Mesenteric fat pad (tissue), 1 donor: Measurements from ENCODE around the gene MPLKIP. TPM values are rescaled to one million over a fixed set of nuclear protein-coding genes. Genes with fewer than 3 reads are reported as not detected.
"Not testable (repeated sequence)": the region's sequence is repeated elsewhere in the genome, so short reads cannot be mapped to it uniquely, and the experiment has no call there.

Experiments
- DNase-seq: peaks from one replicate; pipeline ENCODE4 v3.0.0-alpha.2; 2020; ENCODE audit warnings: low spot score
- total RNA-seq: library from RNA; stranded (reverse); fragmentation: NEBNext Ultra II Directional; extraction: Animal tissue kit (Norgen Biotek cat#: 25700); gene quantifications from one replicate; pipeline ENCODE4 v1.2.1, GENCODE V29; 2021
- donor health status: DM: yes; HTN: yes; CAD: no.

Gene MPLKIP
- total RNA-seq, 1 donor from 2014 or later: 27.1 TPM

DNA sequence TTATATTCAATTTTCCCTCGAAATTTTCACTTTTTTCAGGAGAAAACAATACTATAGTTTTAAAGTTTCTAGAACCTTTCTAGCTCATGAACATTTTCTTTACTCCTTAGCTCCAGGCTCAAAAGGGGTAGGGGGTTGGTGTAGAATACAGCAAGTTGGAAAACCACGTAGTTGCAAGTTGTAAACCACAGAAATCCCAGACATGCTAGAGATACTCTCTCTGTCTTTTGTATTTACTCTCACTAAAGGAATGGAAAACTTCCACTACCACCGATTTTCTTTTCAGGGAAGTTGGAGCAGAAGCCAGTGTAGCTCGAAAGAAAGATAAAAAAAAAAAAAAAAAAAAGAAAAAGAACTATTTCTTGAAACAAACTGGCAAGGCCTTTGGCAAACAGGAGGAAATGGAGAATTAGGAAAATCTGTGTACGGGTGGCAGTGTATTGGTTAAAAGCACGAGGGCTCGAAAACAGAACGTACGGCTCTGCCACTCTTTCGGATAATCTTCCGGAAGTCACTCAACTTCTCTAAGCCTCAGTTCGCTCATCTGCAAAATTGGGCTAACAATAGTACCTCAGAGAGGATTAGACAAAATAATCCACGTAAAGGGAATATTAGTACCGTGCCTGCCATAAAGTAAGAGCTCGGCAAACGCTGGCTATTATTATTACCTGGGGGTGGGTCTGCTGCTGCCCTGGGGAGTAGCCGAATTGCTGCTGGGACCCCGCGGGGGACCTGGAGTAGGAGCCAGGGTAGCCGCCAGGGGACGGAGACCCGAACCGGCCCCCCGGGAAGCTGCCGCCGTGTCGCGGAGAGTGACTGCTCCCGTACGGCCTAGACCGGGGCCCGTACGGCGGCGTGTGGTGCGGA lies 628 bp downstream of the MPLKIP start:
- DNase-seq: no peak

DNA sequence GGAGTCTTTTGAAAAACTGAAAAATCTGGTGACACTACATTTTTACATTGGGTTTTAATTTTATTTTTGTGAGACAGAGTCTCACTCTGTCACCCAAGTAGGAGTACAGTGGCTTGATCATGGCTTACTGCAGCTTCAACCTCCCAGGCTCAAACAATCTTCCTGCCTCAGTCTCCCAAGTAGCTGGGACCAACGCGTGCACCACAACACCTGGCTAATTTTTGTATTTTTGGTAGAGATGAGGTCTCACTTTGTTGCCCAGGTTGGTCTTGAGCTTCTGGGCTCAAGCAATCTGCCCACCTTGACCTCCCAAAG lies 11.5 kb downstream of the MPLKIP start:
- DNase-seq: no peak

DNA sequence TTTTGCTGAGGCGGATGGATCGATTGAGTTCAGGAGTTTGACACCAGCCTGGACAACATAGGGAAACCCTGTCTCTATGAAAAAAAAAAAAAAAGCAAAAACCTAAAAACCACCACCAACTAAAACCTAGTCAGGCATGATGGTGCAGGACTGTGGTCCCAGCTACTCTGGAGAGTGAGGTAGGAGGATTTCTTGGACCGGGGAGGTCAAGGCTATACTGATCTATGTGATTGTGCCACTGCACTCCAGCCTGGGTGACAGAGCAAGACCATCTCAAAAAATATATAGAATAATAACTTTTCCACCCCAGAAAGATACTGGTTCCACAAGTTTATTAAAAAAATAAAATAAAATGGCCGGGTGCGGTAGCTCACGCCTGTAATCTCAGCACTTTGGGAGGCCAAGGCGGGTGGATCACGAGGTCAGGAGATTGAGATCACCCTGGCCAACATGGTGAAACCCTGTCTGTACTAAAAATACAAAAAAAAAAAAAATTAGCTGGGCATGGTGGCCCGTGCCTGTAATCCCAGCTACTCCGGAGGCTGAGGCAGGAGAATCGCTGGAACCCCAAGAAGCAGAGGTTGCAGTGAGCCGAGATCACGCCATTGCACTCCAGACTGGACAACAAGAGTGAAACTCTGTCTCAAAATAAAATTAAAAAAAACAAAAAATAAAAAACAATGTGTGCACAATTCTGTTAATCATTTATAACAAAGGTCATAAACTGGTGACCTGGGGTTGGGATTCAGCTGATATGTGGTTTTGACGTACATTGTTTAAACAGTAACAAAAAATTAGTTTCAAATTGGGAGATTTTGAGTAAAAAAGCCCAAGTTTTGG lies 12.1 kb downstream of the MPLKIP start:
- DNase-seq: not testable (repeated sequence)

DNA sequence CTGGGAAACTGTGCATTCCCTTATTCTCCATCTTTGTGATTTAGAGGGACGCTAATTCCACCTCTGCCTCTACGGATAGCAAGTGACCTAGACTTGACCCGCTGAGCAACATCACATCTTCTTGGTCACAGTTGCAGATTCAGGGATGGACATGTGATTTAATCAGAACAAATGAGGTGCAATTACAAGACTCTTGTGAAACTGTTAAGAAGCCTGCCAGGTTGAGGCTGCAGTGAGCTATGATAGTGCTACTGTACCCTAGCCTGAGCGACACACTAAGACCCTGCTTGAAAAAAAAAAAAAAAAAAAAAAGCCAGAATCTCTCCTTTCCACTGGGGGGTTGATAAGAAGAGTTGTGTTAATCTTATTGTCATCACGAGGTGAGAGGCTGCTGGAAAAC lies 14.4 kb downstream of the MPLKIP start:
- no peak for DNase-seq

DNA sequence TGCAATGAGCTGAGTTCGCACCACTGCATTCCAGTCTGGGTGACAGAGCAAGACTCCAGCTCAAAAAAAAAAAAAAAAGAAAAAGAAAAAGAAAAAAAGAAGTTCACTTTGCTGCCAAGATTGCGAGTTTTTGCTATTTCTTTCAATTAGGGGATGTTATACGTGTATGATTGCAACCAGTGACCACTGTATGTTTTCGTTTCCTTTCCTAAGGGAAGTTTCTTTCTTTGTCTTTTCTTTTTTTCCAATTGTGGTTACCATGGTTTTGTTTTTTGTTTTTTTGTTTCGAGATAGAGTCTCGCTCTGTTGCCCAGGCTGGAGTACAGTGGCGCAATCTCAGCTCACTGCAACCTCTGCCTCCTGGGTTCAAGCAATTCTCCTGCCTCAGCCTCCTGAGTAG lies 16.2 kb downstream of the MPLKIP start:
- not testable (repeated sequence) for DNase-seq

DNA sequence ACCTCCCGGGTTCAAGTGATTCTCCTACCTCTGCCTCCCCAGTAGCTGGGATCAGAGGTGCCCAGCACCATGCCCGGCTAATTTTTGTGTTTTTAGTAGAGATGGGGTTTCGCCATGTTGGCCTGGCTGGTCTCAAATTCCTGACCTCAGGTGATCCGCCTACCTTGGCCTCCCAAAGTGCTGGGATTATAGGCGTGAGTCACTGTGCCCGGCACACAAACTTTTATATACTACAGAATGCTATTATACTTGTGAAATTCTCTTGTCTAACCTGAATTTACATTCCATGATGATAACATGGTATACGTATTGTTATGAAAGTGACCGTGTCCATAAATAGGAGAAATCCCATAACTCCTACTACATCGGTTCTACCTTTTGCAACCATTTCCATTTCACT lies 17.2 kb downstream of the MPLKIP start:
- not testable (repeated sequence) for DNase-seq

DNA sequence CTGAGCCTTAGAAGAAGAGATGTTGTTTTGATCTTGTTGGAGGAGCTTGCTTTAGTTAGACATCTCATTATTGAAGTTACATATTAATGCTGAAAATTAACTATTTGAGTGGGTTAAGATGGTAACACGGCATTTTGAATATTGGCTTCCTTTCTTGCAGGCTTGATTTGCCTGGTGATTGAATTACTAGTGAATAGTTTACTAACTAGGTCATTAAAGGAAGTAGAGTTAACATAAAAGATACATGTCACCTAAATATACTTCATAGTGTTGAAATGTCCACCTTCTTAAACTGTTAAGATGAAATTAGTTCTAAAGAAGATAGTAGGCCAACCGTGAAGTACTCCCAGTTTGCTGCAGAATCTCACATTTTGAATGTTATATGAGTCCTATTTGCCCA lies 18.5 kb downstream of the MPLKIP start:
- no peak for DNase-seq

DNA sequence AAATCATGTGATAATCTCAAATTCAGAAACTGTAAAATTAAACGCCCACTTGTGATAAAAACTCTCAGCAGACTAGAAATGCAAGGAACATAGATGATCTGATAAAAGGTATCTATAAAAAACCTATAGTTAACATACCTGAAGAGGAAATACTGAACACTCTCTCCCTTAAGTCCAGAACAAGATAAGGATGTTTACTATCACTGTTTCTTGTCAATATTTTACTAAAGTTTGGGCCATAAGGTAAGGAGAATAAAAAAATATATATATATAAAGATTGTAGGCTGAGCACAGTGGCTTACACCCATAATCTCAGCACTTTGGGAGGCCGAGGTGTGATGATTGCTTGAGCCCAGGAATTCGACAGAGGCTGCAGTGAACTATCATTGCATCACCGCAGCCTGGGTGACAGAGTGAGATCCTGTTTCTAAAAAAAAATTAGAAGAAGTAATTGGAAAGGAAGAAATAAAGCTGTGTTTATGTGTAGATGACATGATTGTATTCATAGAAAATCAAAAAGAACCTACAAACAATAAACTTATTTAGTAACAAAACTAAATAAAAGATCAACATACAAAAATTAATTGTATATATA lies 28.4 kb downstream of the MPLKIP start:
- no peak for DNase-seq

DNA sequence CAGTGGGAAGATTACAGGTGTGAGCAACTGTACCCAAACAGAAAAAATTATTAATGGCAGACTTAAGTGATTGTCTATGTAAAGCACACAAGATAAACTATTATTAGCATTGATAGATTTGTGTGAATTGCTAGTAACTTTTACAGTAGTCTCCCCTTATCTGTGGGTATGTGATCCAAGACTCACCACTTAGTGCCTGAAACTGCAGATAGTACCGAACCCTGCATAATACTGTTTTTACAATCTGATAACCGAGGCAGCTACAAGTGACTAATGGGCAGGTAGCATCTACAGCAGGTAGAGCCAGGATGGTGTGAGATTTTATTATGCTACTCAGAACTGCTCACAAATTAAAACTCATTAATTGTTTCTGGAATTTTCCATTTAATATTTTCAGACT lies 31.5 kb downstream of the MPLKIP start:
- DNase-seq: no peak

DNA sequence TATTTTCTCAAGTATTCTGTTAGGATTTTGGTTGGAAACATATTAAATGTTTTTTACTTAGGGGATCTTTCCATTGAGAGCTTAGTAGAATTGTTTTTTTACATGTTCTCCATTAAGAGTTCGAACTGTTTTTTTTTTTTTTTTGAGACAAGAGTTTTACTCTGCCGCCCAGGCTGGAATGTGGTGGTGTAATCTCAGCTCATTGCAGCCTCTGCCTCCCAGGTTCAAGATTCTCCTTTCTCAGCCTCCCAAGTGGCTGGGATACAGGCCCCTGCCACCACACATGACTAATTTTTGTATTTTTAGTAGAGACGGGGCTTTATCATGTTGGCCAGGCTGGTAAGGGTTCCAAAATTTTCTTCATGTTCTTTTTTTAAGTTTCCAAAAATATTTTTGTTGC lies 33.2 kb downstream of the MPLKIP start:
- DNase-seq: no peak

DNA sequence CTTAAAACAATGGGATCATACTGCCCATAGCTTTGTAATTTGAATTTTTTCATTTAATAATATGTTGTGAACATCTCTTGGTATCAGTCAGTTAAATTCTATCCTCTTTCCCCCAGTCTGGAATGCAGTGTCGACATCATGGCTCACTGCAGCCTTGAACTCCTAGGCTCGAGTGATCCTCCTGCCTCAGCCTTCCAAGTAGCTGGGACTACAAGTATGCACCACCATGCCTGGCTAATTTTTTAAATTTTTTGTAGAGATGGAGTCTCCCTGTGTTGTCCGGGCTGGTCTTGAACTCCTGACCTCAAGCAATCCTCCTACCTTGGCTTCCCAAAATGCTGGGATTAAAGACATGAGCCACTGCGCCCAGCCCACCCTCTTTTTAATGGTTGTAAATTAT lies 34.6 kb downstream of the MPLKIP start:
- DNase-seq: no peak

DNA sequence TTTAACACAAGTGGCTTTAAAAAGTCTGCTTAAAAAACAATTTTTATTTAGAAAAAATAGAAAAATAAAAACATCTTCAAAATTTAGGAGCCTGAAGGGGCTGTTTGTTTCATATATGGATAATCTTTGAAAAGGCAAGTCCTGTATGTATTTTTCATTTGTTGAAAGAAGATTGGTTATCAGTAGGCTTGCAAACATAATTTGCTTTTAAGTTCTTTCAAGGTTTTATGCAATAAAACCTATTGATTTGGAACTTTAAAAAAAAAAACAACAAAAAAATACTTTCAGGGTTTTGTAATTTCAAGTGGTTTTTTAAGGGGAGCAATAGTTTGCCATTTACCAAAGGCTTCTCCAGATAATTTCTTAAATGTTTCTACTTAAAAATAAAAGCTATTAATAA lies 35.6 kb downstream of the MPLKIP start:
- no peak for DNase-seq

DNA sequence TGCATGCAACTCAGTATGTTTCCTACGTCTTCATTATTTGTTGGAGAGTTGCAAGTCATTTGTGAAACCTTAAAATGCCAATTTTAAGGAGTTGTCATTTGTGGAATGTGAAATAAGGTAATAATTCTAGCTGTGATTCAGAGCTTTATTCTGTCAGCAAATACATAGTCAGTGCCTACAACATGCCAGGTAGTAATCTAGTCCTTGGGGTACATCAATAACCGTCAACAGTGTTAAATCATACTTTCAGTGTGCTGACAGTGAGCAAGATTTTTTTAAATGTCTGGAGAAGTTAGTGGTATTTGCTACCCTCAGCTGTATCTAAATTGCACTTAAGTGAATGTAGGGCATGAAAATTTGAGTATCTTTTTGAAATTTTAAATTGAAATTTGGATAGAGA lies 36.7 kb downstream of the MPLKIP start:
- DNase-seq: no peak

DNA sequence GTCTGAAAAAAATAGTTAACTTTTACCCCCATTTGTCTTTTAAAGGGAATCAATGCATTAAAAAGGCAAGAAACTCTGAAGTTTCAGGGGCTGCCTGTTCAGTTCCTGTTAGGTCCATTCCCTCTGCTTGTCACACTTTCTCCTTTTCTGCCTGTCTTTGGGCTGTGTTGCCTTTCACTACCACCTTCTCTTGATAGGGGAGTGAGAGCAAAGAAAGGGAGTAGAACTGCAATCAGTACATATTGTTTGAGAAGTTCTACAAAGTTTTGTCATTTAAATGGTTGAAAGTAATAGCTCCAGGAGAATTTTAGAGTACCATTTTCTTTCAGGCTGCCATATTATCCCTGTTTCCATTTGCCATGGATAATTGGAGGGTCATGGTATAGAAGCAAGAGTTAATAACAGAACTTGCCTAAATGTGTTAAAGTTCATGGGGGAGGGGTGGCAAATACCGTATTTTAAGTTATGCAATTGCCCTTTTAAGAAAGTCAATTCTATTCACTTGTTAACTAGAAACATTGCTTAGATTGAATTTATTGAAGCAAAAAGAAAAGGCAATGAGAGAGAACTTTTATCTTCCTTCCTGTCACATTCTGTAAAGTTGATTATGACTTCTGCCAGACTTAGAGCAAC lies 38.6 kb downstream of the MPLKIP start:
- DNase-seq: no peak

DNA sequence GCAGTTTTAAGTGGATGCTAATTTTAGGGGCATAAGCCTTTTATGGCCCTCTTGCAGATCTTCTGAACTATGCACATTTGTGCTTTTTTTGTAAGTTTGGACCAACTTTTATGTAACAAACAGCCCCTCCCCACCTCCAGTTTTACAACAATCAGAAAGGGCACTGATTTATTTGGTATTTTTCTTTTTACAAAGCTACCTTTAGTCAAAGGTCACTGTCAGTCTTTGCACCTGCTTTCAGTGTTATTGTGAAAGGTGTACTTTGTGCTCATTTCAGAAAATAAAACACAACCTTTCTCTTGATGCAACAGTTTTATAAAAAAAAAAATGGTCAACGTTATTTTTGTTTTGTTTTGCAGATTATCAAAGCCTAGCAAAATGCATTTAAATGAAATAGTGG lies 39.2 kb downstream of the MPLKIP start:
- DNase-seq: no peak

DNA sequence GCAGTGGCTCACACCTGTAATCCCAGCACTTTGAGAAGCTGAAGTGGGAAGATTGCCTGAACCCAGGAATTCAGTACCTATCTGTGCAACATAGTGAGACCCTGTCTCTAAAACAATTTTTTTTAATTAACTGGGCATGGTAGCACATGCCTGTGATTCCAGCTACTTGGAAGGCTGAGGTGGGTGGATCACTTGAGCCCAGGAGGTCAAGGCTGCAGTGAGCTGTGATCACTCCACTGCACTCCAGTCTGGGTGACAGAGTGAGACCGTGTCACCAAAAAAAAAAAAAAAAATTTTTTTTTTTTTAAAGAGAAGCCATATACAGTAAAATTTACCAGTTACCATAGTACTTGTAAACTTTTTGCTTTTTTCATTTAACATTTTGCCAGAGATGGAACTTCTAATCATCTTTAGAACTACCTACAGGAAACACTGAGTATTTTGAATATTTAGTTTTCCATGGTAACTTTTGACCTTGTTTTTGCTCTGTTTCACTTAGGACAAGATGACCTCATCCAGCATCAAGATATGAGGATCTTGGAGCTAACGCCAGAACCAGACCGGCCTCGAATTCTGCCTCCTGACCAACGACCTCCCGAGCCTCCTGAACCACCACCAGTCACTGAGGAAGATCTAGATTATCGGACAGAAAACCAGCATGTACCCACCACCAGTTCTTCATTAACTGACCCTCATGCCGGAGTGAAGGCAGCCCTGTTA lies 40.6 kb downstream of the MPLKIP start:
- no peak for DNase-seq

DNA sequence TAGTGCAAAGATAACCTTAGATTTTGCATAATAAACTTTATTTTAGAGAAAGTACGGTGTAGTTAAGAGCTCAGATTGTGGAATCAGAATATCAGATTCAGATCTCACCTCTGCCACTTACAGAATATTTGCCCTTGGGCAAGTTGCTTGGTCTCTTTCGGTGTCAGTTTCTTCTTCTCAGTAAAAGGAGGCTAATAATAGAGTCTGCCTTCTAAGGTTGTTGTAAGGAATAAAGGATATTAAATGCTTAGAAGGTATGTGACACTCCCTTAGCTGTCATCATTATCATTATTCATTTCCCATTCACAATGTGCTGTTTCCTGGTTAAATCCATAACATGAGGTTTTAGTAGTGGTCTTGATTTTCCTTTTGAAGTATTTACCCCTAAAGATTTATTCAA lies 42.2 kb downstream of the MPLKIP start:
- DNase-seq: no peak

DNA sequence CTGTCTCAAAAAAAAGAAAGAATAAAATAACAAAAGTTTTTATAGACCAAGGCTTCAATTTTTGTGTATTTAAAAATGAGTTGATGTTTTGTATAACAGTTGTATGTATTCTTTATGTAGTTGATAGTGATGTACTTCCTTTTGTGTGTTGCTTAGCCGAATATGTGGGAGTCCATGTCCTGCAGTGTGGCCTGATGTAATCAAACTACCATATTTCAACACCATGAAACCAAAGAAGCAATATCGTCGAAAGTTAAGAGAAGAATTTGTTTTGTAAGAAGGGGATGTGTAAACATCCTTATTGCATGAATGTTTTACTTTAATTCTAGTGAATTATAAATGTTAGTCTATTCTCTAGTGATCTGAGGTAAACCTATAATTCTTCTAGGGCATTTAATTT lies 56.6 kb downstream of the MPLKIP start:
- no peak for DNase-seq
